ENCODE measurements around the gene XKR7. TPM values are rescaled to one million over a fixed set of nuclear protein-coding genes. Genes with fewer than 3 reads are reported as not detected.

The XKR7 gene
- total and polyA plus RNA-seq, 4 donors = 0.02 to 0.12 (median 0.05) TPM

- Histone ChIP-seq H3K27me3 (ENCODE audit: control insufficient read depth in 3 of 3, insufficient read depth in 3 of 3, low read length in 2 of 3) (peaks cover 0 to 48% (median 44%) of the 10 kb centered on the region in 3 donors), H3K9me3 (ENCODE audit: control insufficient read depth in 4 of 4, insufficient read depth in 3 of 4, low read length in 3 of 4) (peaks cover 0 to 3% (median 0%) of the 10 kb centered on the region in 4 donors), H3K4me3 (no peak overlapping the region), H3K4me1 (ENCODE audit: control insufficient read depth in 5 of 5, insufficient read depth in 5 of 5, low read length in 5 of 5) (peaks cover 0 to 7% (median 0%) of the 10 kb centered on the region in 5 donors), H3K27ac (ENCODE audit: low read depth in 1 of 2, low read length in 1 of 2) (peak overlapping the region in 1 of 2 donors; percentile 21), H3K36me3 (ENCODE audit: control insufficient read depth in 4 of 4, insufficient read depth in 4 of 4, low read length in 4 of 4) (no peaks in the 10 kb centered on the region), H3K9ac (ENCODE audit: insufficient read depth in 1 of 2, low read length in 2 of 2) (no peak overlapping the region)
- ATAC-seq (ENCODE audit: insufficient read depth, low FRiP score) = peak; percentile 53
- 12 to 14% methylated on average over 21 to 22 of the region's 22 CpGs for WGBS, 2 donors
- peak in 1 of 3 donors; percentile 30 for DNase-seq
- no peak for TF ChIP-seq CTCF (IDR thresholded peaks at IDR 0.05; ENCODE audit: control extremely low read depth, extremely low read depth)
Measured at GRCh38 chr20:32052778-32053362, 84.9 kb downstream of the XKR7 start.

Small RNA genes lying within 50 kb of the gene (small RNA-seq; reads per million reads assigned to genes)
- gene RNA5SP481 (ENCODE audit: low replicate concordance) (not detected), gene RNA5SP482 (ENCODE audit: low replicate concordance) (not detected)

Other genes starting within 250 kb of the XKR7 start
- 100 to 1,000 TPM; 113 to 150 TPM for gene BCL2L1, start 245.3 kb upstream of the XKR7 start, total RNA-seq
- gene BCL2L1, start 245.3 kb upstream of the XKR7 start, polyA plus RNA-seq = 100 to 1,000 TPM; 107 to 120 TPM
- gene TPX2, start 228.9 kb upstream of the XKR7 start, total RNA-seq = 1 to 10 TPM; 1.6 to 6.5 TPM
- gene TPX2, start 228.9 kb upstream of the XKR7 start, polyA plus RNA-seq = 1 to 10 TPM; 2.0 to 2.1 TPM
- gene MYLK2, start 148.8 kb upstream of the XKR7 start, total RNA-seq = under 1 TPM in 1 of 2 donors, not detected in 1; 0.28 TPM
- under 1 TPM; 0.06 to 0.26 TPM for gene MYLK2, start 148.8 kb upstream of the XKR7 start, polyA plus RNA-seq
- gene FOXS1, start 122.5 kb upstream of the XKR7 start, total RNA-seq = 1 to 10 TPM; 2.3 to 2.7 TPM
- 1 to 10 TPM; 1.4 to 3.2 TPM for gene FOXS1, start 122.5 kb upstream of the XKR7 start, polyA plus RNA-seq
- 1 to 10 TPM; 4.1 to 4.7 TPM for gene DUSP15, start 97.6 kb upstream of the XKR7 start, total RNA-seq
- 1 to 10 TPM; 1.6 to 1.7 TPM for gene DUSP15, start 97.6 kb upstream of the XKR7 start, polyA plus RNA-seq
- gene TTLL9, start 97.5 kb upstream of the XKR7 start, total RNA-seq = 1 to 10 TPM; 7.1 to 8.9 TPM
- 1 to 10 TPM; 1.9 to 2.5 TPM for gene TTLL9, start 97.5 kb upstream of the XKR7 start, polyA plus RNA-seq
- 10 to 100 TPM in 1 of 2 donors, 1 to 10 TPM in 1; 6.3 to 10.7 TPM for gene PDRG1, start 16.1 kb upstream of the XKR7 start, total RNA-seq
- 10 to 100 TPM; 12.3 to 13.0 TPM for gene PDRG1, start 16.1 kb upstream of the XKR7 start, polyA plus RNA-seq
- 10 to 100 TPM; 12.5 to 12.8 TPM for gene CCM2L, start 42.3 kb downstream of the XKR7 start, total RNA-seq
- 10 to 100 TPM in 1 of 2 donors, 1 to 10 TPM in 1; 6.6 to 10.8 TPM for gene CCM2L, start 42.3 kb downstream of the XKR7 start, polyA plus RNA-seq
- 10 to 100 TPM; 28.1 to 94.3 TPM for gene HCK, start 84.1 kb downstream of the XKR7 start, total RNA-seq
- gene HCK, start 84.1 kb downstream of the XKR7 start, polyA plus RNA-seq = 100 to 1,000 TPM in 1 of 2 donors, 10 to 100 TPM in 1; 18.5 to 304 TPM
- 10 to 100 TPM; 35.8 to 46.6 TPM for gene TM9SF4, start 141.6 kb downstream of the XKR7 start, total RNA-seq
- 10 to 100 TPM; 18.4 to 41.2 TPM for gene TM9SF4, start 141.6 kb downstream of the XKR7 start, polyA plus RNA-seq
- 10 to 100 TPM; 14.5 to 15.8 TPM for gene PLAGL2, start 239.6 kb downstream of the XKR7 start, total RNA-seq
- gene PLAGL2, start 239.6 kb downstream of the XKR7 start, polyA plus RNA-seq = 10 to 100 TPM in 1 of 2 donors, 1 to 10 TPM in 1; 4.6 to 11.4 TPM
- gene POFUT1, start 239.7 kb downstream of the XKR7 start, total RNA-seq = 10 to 100 TPM; 23.1 to 37.1 TPM
- 10 to 100 TPM in 1 of 2 donors, 1 to 10 TPM in 1; 9.0 to 20.3 TPM for gene POFUT1, start 239.7 kb downstream of the XKR7 start, polyA plus RNA-seq

Measured in lung (tissue), 13 donors.